HepG2 (cell line): ENCODE measurements around the gene PLLP. TPM values are rescaled to one million over a fixed set of nuclear protein-coding genes. Genes with fewer than 3 reads are reported as not detected.

Experiments used
- ATAC-seq: fragments of 200-7000 bp; cut with Tn5 transposase; 3 replicates; pipeline ENCODE4 v1.9.1; 2020; ENCODE audit warnings: mild to moderate bottlenecking, moderate library complexity
- BruUV-seq: library from RNA; stranded (reverse); fragments of 400-500 nt; replicated peaks from 2 replicates; lab custom pipeline; 2021; lab: Mats Ljungman, UMichigan
- CTCF ChIA-PET: fragments of 300-600 bp; formaldehyde crosslinking; extraction: SDS; loops from one replicate; lab custom pipeline; 2021; ENCODE audit warnings: low total read pairs, inconsistent platforms, low intra/inter-chr PET ratio; lab: Yijun Ruan, JAX
- POLR2A ChIA-PET: fragments of 350-600 bp; sonication (Branson Sonifier 250); formaldehyde crosslinking; loops from one replicate; lab custom pipeline; 2020; ENCODE audit warnings: antibody characterized with exemption, inconsistent platforms; lab: Yijun Ruan, JAX
- DNase-seq: peaks from one replicate; pipeline ENCODE4 v3.0.0-alpha.2; 2015; ENCODE audit warnings: low spot score
- FAIRE-seq: peaks from 3 replicates; lab custom pipeline; 2011; peaks lifted over from hg19 to GRCh38; lab: Jason Lieb, UNC
- H2AFZ ChIP-seq: one replicate; pipeline ENCODE4 v1.6.1; 2011; ENCODE audit warnings: low read length, inconsistent platforms
- H3K27ac ChIP-seq: fragments of 300-600 bp; 3 replicates; pipeline ENCODE4 v1.8.0; 2011; ENCODE audit warnings: mixed run types, mild to moderate bottlenecking, mixed read lengths, low read length, inconsistent platforms; ENCODE audit not compliant: insufficient read depth; ENCODE audit errors: extremely low read length
- H3K27me3 ChIP-seq, 2 experiments: fragments of 200-600 bp in 1 of 2; 2 replicates in 1 of 2; 3 replicates in 1 of 2; pipeline versions ENCODE4 v1.6.0 to v1.8.0; 2011; ENCODE audit warnings: low read length in 2 of 2, mild to moderate bottlenecking in 2 of 2, moderate library complexity in 2 of 2, inconsistent platforms in 1 of 2; ENCODE audit not compliant: insufficient read depth in 2 of 2, control insufficient read depth in 1 of 2
- H3K36me3 ChIP-seq, 2 experiments: fragments of 200-600 bp in 1 of 2; replicated peaks in 1 of 2; 2 replicates in 1 of 2; 3 replicates in 1 of 2; pipeline versions ENCODE4 v1.5.1 to v1.8.0; 2011; ENCODE audit warnings: low read length in 2 of 2, inconsistent platforms in 1 of 2; ENCODE audit not compliant: insufficient read depth in 2 of 2, control insufficient read depth in 1 of 2
- H3K4me1 ChIP-seq: 2 replicates; pipeline ENCODE4 v1.5.1; 2012; ENCODE audit warnings: low read length, inconsistent platforms; ENCODE audit not compliant: insufficient read depth
- H3K4me2 ChIP-seq: 2 replicates; pipeline ENCODE4 v1.6.0; 2011; ENCODE audit warnings: low read depth, low read length, inconsistent platforms
- H3K4me3 ChIP-seq, 3 experiments: fragments of 200-600 bp in 1 of 3; sonication (generic), shearing (Covaris generic) in 1 of 3; replicated peaks in 1 of 3; 2 replicates each; pipeline ENCODE4 v1.5.1; 2011 to 2016; ENCODE audit warnings: low read length in 3 of 3, inconsistent platforms in 2 of 3, low read depth in 2 of 3, mild to moderate bottlenecking in 2 of 3, control low read depth in 1 of 3, mixed read lengths in 1 of 3; ENCODE audit not compliant: insufficient read depth in 1 of 3
- H3K79me2 ChIP-seq: one replicate; pipeline ENCODE4 v1.6.1; 2011; ENCODE audit warnings: low read length, inconsistent platforms; ENCODE audit not compliant: insufficient read depth
- H3K9ac ChIP-seq: 2 replicates; pipeline ENCODE4 v1.6.0; 2011; ENCODE audit warnings: mild to moderate bottlenecking, low read depth, low read length, inconsistent platforms; ENCODE audit not compliant: insufficient read depth
- H3K9me3 ChIP-seq: 2 replicates; pipeline ENCODE4 v1.5.1; 2012; ENCODE audit warnings: mild to moderate bottlenecking, low read length
- H4K20me1 ChIP-seq: 2 replicates; pipeline ENCODE4 v1.6.0; 2011; ENCODE audit warnings: inconsistent platforms, mild to moderate bottlenecking, low read length, moderate library complexity; ENCODE audit not compliant: insufficient read depth
- DZIP1 ChIP-seq: sonication (generic); formaldehyde crosslinking; IDR thresholded peaks from 2 replicates; pipeline ENCODE4 v1.5.0; 2020; ENCODE audit warnings: mild to moderate bottlenecking, missing genetic modification reagents
- GTF3A ChIP-seq: sonication (generic); formaldehyde crosslinking; conservative IDR thresholded peaks from 2 replicates; pipeline ENCODE4 v1.4.0; 2020; ENCODE audit warnings: mild to moderate bottlenecking, missing genetic modification reagents
- HNF4G ChIP-seq, 2 experiments: sonication (generic) in 1 of 2; formaldehyde crosslinking in 1 of 2; IDR thresholded peaks; 2 replicates each; pipeline versions ENCODE4 v1.4.0 to v1.6.1; 2011 to 2020; ENCODE audit warnings: borderline replicate concordance in 2 of 2, low read depth in 2 of 2, mild to moderate bottlenecking in 2 of 2, low read length in 1 of 2, missing genetic modification reagents in 1 of 2, moderate library complexity in 1 of 2
- HOXA7 ChIP-seq: sonication (generic); formaldehyde crosslinking; IDR thresholded peaks from 2 replicates; pipeline ENCODE4 v1.8.1; 2022; ENCODE audit warnings: mild to moderate bottlenecking, missing genetic modification reagents, moderate library complexity
- MLX ChIP-seq: IDR thresholded peaks from 2 replicates; pipeline ENCODE4 v1.6.1; 2016
- NR2F6 ChIP-seq, 2 experiments: IDR thresholded peaks; 2 replicates each; pipeline ENCODE4 v1.6.1; 2016; ENCODE audit warnings: antibody characterized with exemption in 1 of 2, mild to moderate bottlenecking in 1 of 2
- NRL ChIP-seq: sonication (generic); formaldehyde crosslinking; IDR thresholded peaks from 2 replicates; pipeline ENCODE4 v1.5.0; 2020; ENCODE audit warnings: missing genetic modification reagents, mild to moderate bottlenecking, moderate library complexity, borderline replicate concordance
- PATZ1 ChIP-seq: sonication (generic); formaldehyde crosslinking; IDR thresholded peaks from 2 replicates; pipeline ENCODE4 v1.4.0; 2020; ENCODE audit warnings: missing genetic modification reagents
- PCBP1 ChIP-seq: fragments of 200-400 bp; formaldehyde crosslinking; IDR thresholded peaks from 2 replicates; pipeline ENCODE4 v1.6.1; 2017; ENCODE audit warnings: mild to moderate bottlenecking, low read depth, low read length, borderline replicate concordance
- PLRG1 ChIP-seq: fragments of 450-650 bp; conservative IDR thresholded peaks from 2 replicates; pipeline ENCODE4 v1.6.1; 2016
- RARG ChIP-seq: sonication (generic); formaldehyde crosslinking; IDR thresholded peaks from 2 replicates; pipeline ENCODE4 v1.4.0; 2020; ENCODE audit warnings: low read depth, mild to moderate bottlenecking, missing genetic modification reagents
- RFX1 ChIP-seq: fragments of 450-650 bp; IDR thresholded peaks from 2 replicates; pipeline ENCODE4 v1.6.1; 2017
- U2AF2 ChIP-seq: fragments of 200-400 bp; formaldehyde crosslinking; IDR thresholded peaks from 2 replicates; pipeline ENCODE4 v1.6.1; 2017; ENCODE audit warnings: low read depth, mild to moderate bottlenecking, low read length
- ZNF296 ChIP-seq: sonication (generic); formaldehyde crosslinking; conservative IDR thresholded peaks from 2 replicates; pipeline ENCODE4 v1.5.0; 2020; ENCODE audit warnings: mild to moderate bottlenecking, missing genetic modification reagents
- ZNF333 ChIP-seq: sonication (generic); formaldehyde crosslinking; IDR thresholded peaks from 2 replicates; pipeline ENCODE4 v1.4.0; 2020; ENCODE audit warnings: mild to moderate bottlenecking, missing genetic modification reagents, borderline replicate concordance
- ZNF382 ChIP-seq: sonication (generic); formaldehyde crosslinking; IDR thresholded peaks from 2 replicates; pipeline ENCODE4 v1.5.0; 2020; ENCODE audit warnings: missing genetic modification reagents, mild to moderate bottlenecking, borderline replicate concordance
- ZNF513 ChIP-seq: sonication (generic); formaldehyde crosslinking; conservative IDR thresholded peaks from 2 replicates; pipeline ENCODE4 v1.5.0; 2020; ENCODE audit warnings: missing genetic modification reagents
- ZNF891 ChIP-seq: sonication (generic); formaldehyde crosslinking; IDR thresholded peaks from 2 replicates; pipeline ENCODE4 v1.5.0; 2020; ENCODE audit warnings: mild to moderate bottlenecking, missing genetic modification reagents
- WGBS: methylation state at CpG from one replicate; pipeline ENCODE4 v1.1.6; 2017; ENCODE audit warnings: low lambda C conversion rate; 5-methylcytosine and 5-hydroxymethylcytosine counted together
- in situ Hi-C: cut with HindIII; loops from 2 replicates; pipeline ENCODE4 v1.10.0; 2017; ENCODE audit warnings: low pct_unique_long_range_greater_than_20kb; ENCODE audit not compliant: extremely low pct_ligation_motif_present
- intact Hi-C: fragments of 100-400 bp; cut with micrococcal nuclease; formaldehyde crosslinking; loops from one replicate; pipeline ENCODE4 v1.10.0; 2022; ENCODE audit not compliant: unreplicated experiment
- polyA plus RNA-seq, 8 experiments: library from polyadenylated mRNA; depleted of rRNA in 3 of 8; stranded (reverse) in 7 of 8; unstranded in 1 of 8; fragments of >200 nt; fragmentation: Illumina TruSeq in 4 of 8; extraction: Trizol in 4 of 8; gene quantifications; 2 replicates each; pipeline versions ENCODE4 v1.2.1 to v1.2.3, GENCODE V29; 2011 to 2016; ENCODE audit warnings: low read depth in 4 of 8, missing spikeins in 1 of 8, mixed read lengths in 1 of 8; ENCODE audit not compliant: insufficient read depth in 1 of 8
- total RNA-seq, 5 experiments: library from RNA; depleted of rRNA; stranded (reverse); fragments of >200 nt; fragmentation: Illumina TruSeq; extraction: Trizol; gene quantifications; 2 replicates each; pipeline ENCODE4 v1.2.3, GENCODE V29; 2016; ENCODE audit warnings: low read depth in 1 of 5

The PLLP gene
- total and polyA plus RNA-seq, 2 of the 13 experiments (the other 11 are each of a cell fraction or from before 2014, with no cell fraction given): 60.6 to 127 TPM

- no peak for DNase-seq
- no peak overlapping the region for H2AFZ ChIP-seq
- ChIA-PET POLR2A (interaction anchor here (0.6 to 1.0 kb wide), 3 partner anchors 10 to 99 kb away, joined by 3 to 4 read pairs (median 3); partner anchors contain the start of gene CX3CL1), CTCF (no interaction called here)
- peaks cover 100% of the 10 kb centered on the region for H3K4me1 ChIP-seq
- H3K79me2 ChIP-seq: peaks cover 45% of the 10 kb centered on the region
- peaks cover 11% of the 10 kb centered on the region; the same call in 1 of the 2 replicates for H4K20me1 ChIP-seq
- no peak overlapping the region for H3K4me3 ChIP-seq
- in situ Hi-C loops: no loop called here
- no peaks in the 10 kb centered on the region for H3K27me3 ChIP-seq
- FAIRE-seq: peak; percentile 18
- H3K9ac ChIP-seq: no peak overlapping the region
- ATAC-seq: peak; percentile 20
- H3K27ac ChIP-seq: peak overlapping the region; percentile 11
- 63% methylated on average over 1 of the region's 1 CpG for whole genome bisulfite sequencing
- no TSS peak for BruUV-seq
- H3K36me3 ChIP-seq: peaks cover 3 to 7% of the 10 kb centered on the region in 2 experiments; a peak in 2 of 5 replicates
- H3K9me3 ChIP-seq: no peaks in the 10 kb centered on the region
- H3K4me2 ChIP-seq: no peak overlapping the region
- intact Hi-C loops: no loop called here
- TF ChIP-seq ZNF891: 0 out of 2 replicates have a peak, but pooled peaks have one; percentile 64
- no peak for TF ChIP-seq ZNF333 (CRISPR knock-in tag)
- peak; percentile 31; the same call in 1 of the 2 replicates for TF ChIP-seq DZIP1
- no peak for TF ChIP-seq ZNF513 (CRISPR knock-in tag)
- TF ChIP-seq NRL: 0 out of 2 replicates have a peak, but pooled peaks have one; percentile 41
- TF ChIP-seq NR2F6 (IDR thresholded peaks at IDR 0.05): peak; percentile 33; the same call in 1 of the 2 replicates
- peak; percentile 22; the same call in 1 of the 2 replicates for TF ChIP-seq NR2F6 (CRISPR knock-in tag; IDR thresholded peaks at IDR 0.05)
- no peak for TF ChIP-seq ZNF382 (CRISPR knock-in tag)
- no peak for TF ChIP-seq U2AF2
- TF ChIP-seq GTF3A (CRISPR knock-in tag): no peak
- TF ChIP-seq HNF4G (IDR thresholded peaks at IDR 0.05; ENCODE audit: borderline replicate concordance, low read depth, low read length): peak; percentile 47; the same call in 1 of the 2 replicates
- TF ChIP-seq HNF4G (CRISPR knock-in tag; IDR thresholded peaks at IDR 0.05; ENCODE audit: borderline replicate concordance, low read depth): no peak
- TF ChIP-seq PCBP1: no peak
- no peak for TF ChIP-seq ZNF296 (CRISPR knock-in tag)
- no peak for TF ChIP-seq MLX (CRISPR knock-in tag)
- 0 out of 2 replicates have a peak, but pooled peaks have one; percentile 19 for TF ChIP-seq PATZ1 (CRISPR knock-in tag)
- no peak for TF ChIP-seq HOXA7 (CRISPR knock-in tag)
- TF ChIP-seq RARG (CRISPR knock-in tag): no peak
- peak; percentile 17; the same call in 1 of the 2 replicates for TF ChIP-seq RFX1
- no peak for TF ChIP-seq PLRG1
Measured at GRCh38 chr16:57273359-57273758, 11.1 kb downstream of the PLLP start.
